ENCODE results near the gene SETD6.

DNA sequence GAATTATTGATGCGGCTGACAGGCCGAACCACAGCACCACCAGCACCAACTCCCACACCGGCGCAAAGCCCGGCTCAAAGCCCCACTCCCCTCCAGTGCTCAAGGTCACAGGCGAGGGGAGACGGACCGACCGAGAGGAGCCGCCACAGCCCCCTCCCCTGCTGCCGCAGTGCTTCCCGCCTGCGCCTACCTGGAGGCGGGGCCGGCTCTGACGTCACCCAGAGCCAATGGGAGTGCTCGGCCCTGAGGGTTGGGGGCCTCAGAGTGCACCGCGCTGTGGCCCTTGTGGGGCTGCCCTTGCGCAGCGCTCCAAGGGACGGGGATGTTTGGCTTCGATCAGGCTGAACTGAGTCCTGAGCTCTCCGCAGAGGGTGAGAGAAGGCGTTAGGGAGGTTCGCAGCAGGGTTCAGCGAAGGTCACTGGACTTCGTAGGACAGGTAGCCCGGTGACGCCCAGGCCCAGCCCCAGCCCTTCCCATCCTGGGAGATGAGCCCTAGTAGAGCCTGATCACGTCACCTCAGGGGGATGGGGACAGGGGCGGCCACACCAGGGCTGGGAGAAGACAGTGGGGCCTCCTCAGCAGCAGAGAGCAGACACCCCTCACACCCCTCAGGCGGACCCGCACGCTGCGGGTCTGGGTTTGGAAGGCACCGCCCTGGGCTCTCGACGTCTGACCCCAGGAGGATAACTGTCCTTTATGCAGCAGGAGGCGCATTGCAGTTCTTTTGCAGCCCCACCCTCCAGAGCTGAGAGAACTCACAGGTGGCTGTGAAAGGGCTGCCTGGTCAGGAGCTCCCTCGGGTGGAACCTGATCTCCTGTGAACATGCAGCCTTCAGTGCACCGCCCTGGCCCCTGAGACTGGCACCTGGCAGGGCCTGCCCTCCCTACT lies 13.8 kb upstream of the SETD6 start:
- TF ChIP-seq CTCF (IDR thresholded peaks at IDR 0.05) (no peak), EZH2phosphoT487 (IDR thresholded peaks at IDR 0.05) (no peak)
